GM12865 (cell line): ENCODE results near the gene MGAT5.

ENCODE experiments used
- DNase-seq: peaks from one replicate; pipeline ENCODE4 v3.0.0; 2010; ENCODE audit warnings: low read depth
- H3K4me3 ChIP-seq: 2 replicates; pipeline ENCODE4 v1.5.1; 2011; ENCODE audit warnings: mild to moderate bottlenecking, low read depth, low read length, control low read depth
- TF ChIP-seq, protein P1 (sequence below): IDR thresholded peaks from 2 replicates; pipeline ENCODE4 v1.5.1; 2011; ENCODE audit warnings: low read length, control low read depth, low read depth, inconsistent platforms; ENCODE audit not compliant: insufficient read depth; ENCODE audit errors: missing control alignments

Gene MGAT5

DNA sequence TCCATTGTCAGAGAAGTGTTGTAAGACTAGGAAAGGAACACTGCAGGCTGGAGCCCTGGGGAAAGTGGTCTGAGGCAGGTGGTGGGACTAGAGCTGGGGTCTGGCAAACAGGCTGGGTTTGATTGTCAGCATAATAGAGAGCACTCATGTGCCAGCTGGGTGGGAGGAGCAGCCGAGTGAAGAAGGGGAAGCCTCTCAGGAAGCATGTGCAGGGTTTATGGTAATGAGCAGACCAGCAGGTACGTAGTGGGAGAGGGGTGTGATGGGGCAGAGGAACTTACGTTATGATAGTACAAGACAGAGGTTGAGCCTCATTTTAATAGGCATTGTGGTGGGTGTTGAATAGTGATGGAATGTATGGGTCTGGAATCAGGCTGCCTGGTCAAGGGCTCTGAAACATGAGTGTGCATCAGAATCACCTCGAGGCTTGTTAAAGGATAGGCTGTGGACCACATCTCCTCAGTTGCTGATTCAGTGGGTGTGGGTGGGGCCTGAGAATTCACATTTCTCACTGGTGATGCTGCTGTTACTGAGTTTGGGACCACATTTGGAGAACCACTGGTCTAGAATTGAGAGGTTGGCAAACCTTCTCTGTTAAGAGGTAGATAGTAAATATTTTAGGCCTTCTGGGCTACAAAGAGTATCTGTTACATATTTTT is 1.7 kb upstream of the MGAT5 start:
- DNase-seq, result peak; percentile 46
- no peak overlapping the region for H3K4me3 ChIP-seq
- TF ChIP-seq, protein P1, sequence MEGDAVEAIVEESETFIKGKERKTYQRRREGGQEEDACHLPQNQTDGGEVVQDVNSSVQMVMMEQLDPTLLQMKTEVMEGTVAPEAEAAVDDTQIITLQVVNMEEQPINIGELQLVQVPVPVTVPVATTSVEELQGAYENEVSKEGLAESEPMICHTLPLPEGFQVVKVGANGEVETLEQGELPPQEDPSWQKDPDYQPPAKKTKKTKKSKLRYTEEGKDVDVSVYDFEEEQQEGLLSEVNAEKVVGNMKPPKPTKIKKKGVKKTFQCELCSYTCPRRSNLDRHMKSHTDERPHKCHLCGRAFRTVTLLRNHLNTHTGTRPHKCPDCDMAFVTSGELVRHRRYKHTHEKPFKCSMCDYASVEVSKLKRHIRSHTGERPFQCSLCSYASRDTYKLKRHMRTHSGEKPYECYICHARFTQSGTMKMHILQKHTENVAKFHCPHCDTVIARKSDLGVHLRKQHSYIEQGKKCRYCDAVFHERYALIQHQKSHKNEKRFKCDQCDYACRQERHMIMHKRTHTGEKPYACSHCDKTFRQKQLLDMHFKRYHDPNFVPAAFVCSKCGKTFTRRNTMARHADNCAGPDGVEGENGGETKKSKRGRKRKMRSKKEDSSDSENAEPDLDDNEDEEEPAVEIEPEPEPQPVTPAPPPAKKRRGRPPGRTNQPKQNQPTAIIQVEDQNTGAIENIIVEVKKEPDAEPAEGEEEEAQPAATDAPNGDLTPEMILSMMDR, result no peak

DNA sequence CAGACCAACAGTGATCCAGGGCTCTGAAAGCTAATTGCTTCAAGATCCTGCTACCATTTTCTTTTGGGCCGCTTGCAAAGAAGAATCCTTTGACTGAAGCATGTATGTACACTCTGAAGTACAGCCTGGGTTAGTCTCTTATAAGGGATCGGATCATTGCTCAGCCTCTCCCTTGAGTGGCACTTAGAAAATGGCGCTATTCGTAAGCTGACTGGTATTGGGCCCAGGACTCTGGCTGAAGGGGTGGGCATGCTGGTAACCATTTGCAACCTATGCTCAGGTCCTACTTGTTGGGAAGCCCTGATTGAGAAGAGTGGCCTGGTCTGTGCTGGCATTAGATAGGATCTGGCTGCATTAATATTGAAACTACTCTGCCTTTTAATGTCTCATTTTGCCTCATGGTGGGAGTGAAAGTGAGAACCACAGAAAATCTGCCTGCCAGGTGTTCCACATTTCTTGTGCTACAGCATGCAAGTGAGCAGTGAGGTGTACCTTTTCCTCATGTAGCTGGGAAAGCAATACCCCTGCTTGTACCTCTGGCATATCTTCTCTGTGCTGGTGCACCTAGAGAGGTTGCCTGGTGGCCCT is 661 bp upstream of the MGAT5 start:
- H3K4me3 ChIP-seq, result no peak overlapping the region
- DNase-seq, result peak; percentile 86
- TF ChIP-seq, protein P1, result no peak

DNA sequence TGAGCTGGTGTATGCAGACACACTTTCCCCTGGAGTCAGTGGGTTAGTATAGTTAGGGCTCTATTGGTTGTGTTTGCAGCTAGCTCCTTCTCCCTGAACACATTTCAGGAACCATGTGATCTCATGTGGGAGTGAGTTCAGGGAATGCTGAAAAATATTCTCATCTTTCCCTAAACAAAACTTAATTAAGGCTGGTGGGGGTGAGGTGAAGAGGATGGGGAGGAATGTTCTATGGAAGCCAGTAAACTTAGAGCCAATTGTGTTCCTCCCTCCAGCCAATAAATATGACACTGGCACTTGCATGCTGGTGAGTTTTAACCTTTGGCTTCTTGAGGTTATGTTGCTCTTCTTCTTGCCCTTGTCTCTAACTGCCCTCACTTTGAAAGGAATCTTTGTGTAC is 952 bp downstream of the MGAT5 start:
- TF ChIP-seq, protein P1, result no peak

DNA sequence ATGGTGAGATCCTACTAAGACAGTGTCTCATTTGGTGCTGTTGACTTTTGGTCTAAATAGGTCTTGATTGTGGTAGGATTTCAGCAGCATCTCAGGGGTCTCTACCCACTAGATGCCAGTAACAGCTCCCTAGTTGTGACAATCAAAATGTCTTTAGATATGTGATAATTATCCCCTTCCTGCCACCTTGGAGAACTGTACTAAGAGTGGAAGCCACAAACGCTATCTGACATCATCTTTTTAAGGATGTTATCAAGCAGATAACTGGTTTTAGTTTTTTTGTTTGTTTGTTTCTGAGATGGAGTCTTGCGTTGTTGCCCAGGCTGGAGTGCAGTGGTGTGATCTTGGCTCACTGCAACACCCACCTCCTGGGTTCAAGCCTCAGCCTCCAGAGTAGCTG is 3.1 kb downstream of the MGAT5 start:
- no peak for DNase-seq
- no peak overlapping the region for H3K4me3 ChIP-seq
- TF ChIP-seq, protein P1, result no peak

More for the DNA sequence above, 952 bp downstream of the MGAT5 start:
- no peak for DNase-seq
- peak overlapping the region; percentile 11 for H3K4me3 ChIP-seq

DNA sequence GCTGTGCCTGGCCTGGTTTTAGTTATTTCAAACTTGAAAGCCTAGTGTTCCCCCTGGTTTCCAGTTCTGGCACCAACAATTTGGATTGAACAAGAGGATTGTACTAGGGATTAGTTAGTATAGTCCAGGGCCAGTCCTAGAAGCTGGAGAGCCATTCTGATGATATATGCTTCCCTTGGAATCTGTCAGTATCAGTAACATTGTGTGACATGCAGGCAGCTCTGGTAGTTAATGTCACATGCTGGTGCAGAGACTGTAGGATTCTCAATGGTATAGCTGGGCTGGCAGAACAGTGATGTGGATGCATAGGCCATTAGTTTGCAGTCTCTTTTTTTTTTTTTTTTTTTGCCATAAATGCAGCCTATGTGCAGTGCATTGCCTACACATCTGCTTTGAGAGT is 3.6 kb downstream of the MGAT5 start:
- TF ChIP-seq, protein P1, result no peak
- H3K4me3 ChIP-seq, result no peak overlapping the region
- no peak for DNase-seq

DNA sequence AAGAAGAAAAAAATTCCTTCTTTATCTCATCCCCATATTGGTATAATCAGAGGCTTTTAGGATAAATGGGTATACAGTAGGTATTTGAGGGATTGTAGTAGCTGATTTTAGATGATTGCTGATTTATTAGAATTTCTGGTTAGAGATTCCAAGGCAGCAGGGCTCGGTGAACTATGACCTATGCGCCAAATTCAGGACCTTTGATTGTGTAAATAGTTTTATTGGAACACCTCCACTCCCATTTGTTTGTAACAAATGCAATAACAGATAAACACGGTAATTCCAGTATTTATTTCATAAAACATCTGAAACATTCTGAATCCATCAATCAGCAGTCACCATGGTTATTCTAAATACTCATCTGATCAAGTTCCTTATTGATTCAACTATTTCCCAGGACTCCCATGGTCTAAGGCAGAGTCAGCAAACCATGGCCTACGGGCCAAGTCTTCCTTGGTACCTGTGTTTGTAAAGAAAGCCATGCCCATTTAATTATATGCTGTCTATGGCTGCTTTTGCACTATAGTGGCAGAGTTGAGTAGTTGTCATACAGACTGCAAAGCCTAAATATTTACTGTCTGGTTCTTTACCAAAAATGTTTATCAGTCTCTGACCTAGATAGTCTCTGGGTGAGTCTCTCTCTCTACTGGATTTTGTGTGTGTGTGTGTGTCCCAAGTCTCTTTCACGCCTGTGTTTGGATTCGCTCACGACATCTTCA is 4.3 kb downstream of the MGAT5 start:
- no peak for DNase-seq
- no peak overlapping the region for H3K4me3 ChIP-seq
- TF ChIP-seq, protein P1, result no peak
